Muscle of arm (tissue), 12 donors: ENCODE measurements around the gene STAT6. TPM values are rescaled to one million over a fixed set of nuclear protein-coding genes. Genes with fewer than 3 reads are reported as not detected.
"Not testable (repeated sequence)": the region's sequence is repeated elsewhere in the genome, so short reads cannot be mapped to it uniquely, and the experiment has no call there.

Source experiments
- DNase-seq: peaks from one replicate; pipeline ENCODE4 v3.0.0-alpha.2; 2013
- polyA plus RNA-seq, 12 donors: library from polyadenylated mRNA; unstranded; fragments of 120-200 nt; gene quantifications; one replicate each; pipeline ENCODE4 v1.2.1, GENCODE V29; 2013; ENCODE audit not compliant: insufficient read length in 12 of 12

Gene STAT6
- polyA plus RNA-seq, 12 donors: 24.1 to 145 (median 40.5) TPM; not detected in 1

DNA sequence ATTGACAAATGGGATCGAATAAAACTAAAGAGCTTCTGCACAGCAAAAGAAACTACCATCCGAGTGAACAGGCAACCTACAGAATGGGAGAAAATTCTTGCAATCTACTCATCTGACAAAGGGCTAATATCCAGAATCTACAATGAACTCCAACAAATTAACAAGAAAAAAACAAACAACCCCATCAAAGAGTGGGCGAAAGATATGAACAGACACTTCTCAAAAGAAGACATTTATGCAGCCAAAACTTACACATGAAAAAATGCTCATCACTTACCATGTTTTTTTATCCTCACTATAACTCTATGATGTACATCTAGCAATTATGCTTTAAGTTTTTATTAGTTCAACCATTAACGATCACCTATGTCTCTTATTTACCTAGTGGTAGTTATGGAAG is 57.3 kb downstream of the STAT6 start:
- DNase-seq: not testable (repeated sequence)

DNA sequence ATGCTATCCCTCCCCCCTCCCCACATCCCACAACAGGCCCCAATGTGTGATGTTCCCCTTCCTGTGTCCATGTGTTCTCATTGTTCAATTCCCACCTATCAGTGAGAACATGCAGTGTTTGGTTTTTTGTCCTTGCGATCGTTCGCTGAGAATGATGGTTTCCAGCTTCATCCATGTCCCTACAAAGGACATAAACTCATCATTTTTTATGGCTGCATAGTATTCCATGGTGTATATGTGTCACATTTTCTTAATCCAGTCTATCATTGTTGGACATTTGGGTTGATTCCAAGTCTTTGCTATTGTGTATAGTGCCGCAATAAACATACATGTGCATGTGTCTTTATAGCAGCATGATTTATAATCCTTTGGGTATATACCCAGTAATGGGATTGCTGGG is 58.0 kb downstream of the STAT6 start:
- not testable (repeated sequence) for DNase-seq

DNA sequence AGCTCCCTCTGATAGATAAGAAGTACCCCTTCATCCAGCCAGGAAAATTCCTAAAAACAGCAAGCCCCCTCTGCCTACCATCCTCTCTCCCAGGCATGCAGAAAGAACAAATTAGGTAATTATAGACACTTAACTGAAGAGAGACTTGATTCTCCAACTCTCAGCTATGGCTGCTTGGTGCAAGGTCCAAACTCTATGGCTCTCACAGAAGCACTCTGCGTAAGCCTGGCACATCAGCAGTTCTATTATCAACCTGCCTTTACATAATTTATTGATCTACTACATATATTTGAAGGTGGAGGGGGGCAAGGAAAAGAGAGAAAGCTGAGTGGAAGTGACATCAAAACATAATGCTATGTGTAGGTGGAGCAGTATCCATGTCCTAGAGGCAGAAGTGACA is 60.2 kb downstream of the STAT6 start:
- DNase-seq: no peak

DNA sequence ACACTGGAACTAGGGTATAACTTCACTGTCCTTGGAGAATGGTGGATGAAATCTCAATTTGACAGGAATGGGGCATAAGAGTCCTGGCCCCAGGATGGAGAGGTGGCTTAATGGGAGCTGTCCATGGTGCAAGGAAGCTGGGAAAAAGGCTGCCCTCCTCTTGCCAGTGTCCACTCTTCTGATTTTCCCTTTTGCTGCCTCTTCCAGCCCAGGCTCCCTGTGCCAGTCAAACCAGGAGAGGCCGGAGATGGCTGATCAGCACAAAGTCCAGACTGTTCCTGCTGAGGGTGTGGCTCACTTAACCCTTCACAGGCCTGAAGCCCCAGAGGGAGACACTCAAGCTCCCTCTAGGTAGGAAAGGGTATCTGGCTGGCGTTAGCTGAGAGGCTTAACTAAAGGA is 61.3 kb downstream of the STAT6 start, which contains the start of gene MYO1A:
Gene MYO1A, minus strand, starts transcription at position 240 of the 400 bp plus-strand sequence. CDS start 1,806 bp downstream, outside the sequence.
- no peak for DNase-seq

DNA sequence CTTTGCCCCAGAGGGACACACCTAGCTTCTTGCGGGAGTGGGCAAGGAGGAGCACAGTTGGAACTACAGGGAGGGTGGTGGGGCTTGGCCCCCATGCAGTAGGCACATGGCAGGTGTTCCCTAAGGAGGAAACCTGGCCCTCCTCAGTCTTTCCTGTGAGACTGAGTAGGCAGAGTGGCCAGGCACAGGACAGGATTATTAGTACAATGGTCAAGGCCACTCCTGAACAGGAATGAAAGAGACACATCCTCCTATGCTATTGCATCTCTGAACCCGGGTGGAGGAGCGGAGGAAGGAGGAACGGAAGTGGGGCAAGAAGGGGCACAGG is 62.1 kb downstream of the STAT6 start:
- DNase-seq: no peak

DNA sequence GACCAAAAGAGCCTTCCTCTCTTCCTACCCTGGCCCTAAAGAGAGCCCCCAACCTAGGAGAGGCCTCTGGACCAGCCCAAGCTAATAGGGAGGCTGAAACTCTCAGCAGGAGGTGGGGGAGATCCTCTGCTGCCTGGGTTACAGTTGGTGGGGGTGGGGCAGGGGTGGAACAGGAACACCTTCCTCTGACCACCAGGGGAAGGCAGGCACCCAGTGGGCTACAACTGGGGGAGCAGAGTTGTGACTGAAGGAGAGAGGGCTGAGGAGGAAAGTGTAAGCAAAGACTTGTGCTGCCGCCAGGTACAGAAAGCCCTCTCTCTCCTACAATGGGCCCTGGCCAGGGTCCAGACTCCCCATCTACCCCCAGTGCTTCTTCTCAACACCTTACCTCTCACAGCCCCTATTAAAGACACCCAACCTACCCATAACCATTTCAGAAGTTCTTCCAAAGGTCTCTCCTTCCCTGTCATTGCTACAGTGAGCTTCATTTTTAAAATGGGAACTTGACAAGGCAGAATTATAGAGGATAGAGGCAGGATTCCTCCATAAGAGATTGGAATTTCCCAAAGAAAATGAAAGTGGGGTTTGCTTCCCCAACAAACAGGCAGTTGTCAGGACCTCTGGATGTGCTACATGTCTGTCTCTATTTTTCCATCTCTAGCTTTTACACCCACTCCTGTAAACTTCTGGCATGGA is 62.6 kb downstream of the STAT6 start:
- DNase-seq: no peak

DNA sequence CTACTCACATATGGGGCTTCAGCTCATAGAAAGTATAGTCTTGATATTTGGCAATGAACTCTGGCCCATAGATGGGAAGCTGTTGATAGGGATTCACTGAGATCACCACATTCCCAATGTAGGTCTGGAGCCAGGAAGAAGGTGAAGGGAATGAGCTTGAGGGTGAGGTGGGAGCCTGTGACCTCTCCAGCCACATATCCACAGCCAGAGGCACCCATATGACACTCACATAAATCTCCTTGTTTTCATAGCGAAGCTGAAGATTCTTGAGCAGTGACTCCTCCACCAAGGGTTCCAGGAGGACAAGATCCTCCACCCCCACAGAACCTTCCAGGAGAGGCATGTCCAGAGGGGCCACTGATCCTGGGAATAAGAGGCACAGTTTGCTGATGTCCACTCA is 63.2 kb downstream of the STAT6 start:
- no peak for DNase-seq

DNA sequence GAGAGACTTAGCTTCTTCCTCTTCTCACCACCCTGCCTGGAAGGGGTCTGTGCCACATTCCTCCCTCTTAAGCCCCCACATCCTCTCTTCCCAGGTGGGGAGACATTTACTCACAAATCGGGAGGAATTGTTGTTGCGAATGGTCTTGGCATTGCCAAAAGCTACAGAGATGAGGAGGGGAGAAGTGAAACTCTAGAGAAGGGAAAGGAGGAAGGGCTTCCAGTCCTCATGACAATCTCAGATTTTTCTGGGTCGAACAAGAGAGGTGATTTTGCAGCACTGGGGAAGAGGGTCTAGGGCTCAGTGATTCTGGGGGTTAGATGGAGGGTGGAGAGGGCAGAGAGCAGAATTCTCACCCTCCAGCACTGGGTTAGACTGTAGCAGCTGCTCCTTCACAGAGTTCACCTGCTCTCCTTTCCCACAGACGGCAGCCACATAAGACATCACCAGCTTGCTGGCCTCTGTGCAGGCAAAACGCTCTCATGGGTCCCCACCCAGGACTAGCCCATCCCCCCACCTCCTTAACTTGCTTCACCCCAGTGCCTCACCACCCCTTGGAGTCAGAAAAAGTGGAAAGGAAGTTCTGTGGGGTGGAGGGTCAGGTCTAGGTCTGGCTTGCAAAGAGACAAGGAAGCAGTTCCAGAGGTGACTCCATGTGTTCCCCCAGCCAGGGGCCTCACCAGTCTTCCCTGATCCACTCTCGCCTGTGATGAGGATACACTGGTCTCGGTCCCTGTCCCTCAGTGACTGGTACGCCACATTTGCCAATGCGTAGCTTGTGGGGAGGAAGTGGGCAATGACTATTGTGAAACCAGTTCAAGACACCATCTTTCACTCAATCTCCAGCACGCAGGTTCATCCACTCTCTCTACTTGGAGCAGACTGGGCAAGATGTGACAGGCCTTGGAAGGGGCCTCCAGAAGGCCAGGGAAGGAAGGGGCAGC is 63.9 kb downstream of the STAT6 start:
- no peak for DNase-seq

DNA sequence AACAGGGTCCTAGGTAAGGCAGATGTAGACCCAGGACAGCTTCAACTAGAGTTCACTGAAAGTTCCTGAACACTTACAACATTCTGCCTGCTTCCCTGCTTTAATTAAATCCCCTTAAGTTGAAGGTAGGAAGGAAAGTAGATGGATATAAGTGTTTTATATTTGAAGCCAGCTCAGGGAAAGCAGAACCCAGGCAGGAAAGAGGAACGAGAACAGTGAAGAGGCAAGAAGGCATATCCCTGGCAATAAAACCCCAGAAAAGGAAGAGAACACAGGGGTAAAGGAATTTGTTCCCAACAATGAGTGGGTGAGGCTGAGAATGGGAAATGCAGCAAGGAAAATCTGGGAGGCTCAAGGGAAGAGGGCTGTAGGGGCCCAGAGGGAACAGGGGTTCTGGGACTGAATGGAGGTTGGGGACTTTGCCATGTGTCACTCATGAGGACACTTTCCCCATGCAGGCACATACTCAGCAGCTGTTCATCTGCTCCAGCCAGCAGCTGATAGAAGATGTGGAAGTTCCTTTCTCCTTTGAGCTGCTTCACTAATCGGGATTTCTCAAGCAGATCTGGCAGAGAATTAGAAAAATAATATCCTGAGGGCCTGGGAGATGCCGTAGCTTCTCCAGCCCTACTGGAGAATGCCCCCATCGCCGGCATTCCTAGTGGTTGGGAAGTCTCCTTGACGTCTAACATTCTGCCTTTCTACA is 64.9 kb downstream of the STAT6 start:
- no peak for DNase-seq

Other genes with a start within 250 kb of the STAT6 start
- gene SDR9C7, start 177.0 kb downstream of the STAT6 start, polyA plus RNA-seq: 1 to 10 TPM in 1 of 12 donors, under 1 TPM in 9, not detected in 2; 0.24 to 1.1 (median 0.42) TPM
- under 1 TPM in 10 of 12 donors, not detected in 2; 0.13 to 0.74 (median 0.34) TPM for gene RDH16, start 153.8 kb downstream of the STAT6 start, polyA plus RNA-seq
- 1 to 10 TPM in 11 of 12 donors, not detected in 1; 4.2 to 8.1 (median 6.3) TPM for gene ZBTB39, start 104.8 kb downstream of the STAT6 start, polyA plus RNA-seq
- 1 to 10 TPM in 1 of 12 donors, under 1 TPM in 5, not detected in 6; 0.21 to 1.3 (median 0.63) TPM for gene TAC3, start 94.8 kb downstream of the STAT6 start, polyA plus RNA-seq
- gene MYO1A, start 61.2 kb downstream of the STAT6 start, polyA plus RNA-seq: 10 to 100 TPM in 1 of 12 donors, under 1 TPM in 5, not detected in 6; 0.05 to 34.7 (median 0.29) TPM
- 100 to 1,000 TPM in 1 of 12 donors, 10 to 100 TPM in 11; 15.0 to 150 (median 22.3) TPM for gene NEMP1, start 32.6 kb downstream of the STAT6 start, polyA plus RNA-seq
- gene NAB2, start 22.2 kb downstream of the STAT6 start, polyA plus RNA-seq: 10 to 100 TPM in 11 of 12 donors, not detected in 1; 22.3 to 59.0 (median 28.5) TPM
- gene LRP1, start 17.1 kb upstream of the STAT6 start, polyA plus RNA-seq: 100 to 1,000 TPM in 7 of 12 donors, 10 to 100 TPM in 4, not detected in 1; 81.0 to 163 (median 123) TPM
- gene LRP1-AS, start 36.3 kb upstream of the STAT6 start, polyA plus RNA-seq: 1 to 10 TPM in 4 of 12 donors, under 1 TPM in 5, not detected in 3; 0.41 to 1.5 (median 0.98) TPM
- gene NXPH4, start 105.4 kb upstream of the STAT6 start, polyA plus RNA-seq: 10 to 100 TPM in 1 of 12 donors, 1 to 10 TPM in 9, not detected in 2; 1.7 to 18.1 (median 2.4) TPM
- 10 to 100 TPM in 11 of 12 donors, not detected in 1; 50.8 to 97.5 (median 61.8) TPM for gene SHMT2, start 118.3 kb upstream of the STAT6 start, polyA plus RNA-seq
- gene STAC3, start 139.8 kb upstream of the STAT6 start, polyA plus RNA-seq: 100 to 1,000 TPM in 11 of 12 donors, not detected in 1; 178 to 563 (median 396) TPM